BE2C (cell line): ENCODE measurements around the gene C3orf33. TPM values are rescaled to one million over a fixed set of nuclear protein-coding genes. Genes with fewer than 3 reads are reported as not detected.
"Not testable (repeated sequence)": the region's sequence is repeated elsewhere in the genome, so short reads cannot be mapped to it uniquely, and the experiment has no call there.

Source experiments
- DNase-seq: peaks from one replicate; pipeline ENCODE4 v3.0.0-alpha.2; 2020
- H3K27me3 ChIP-seq: fragments of 250-450 bp; sonication (Bioruptor Pico); 2 replicates; pipeline ENCODE4 v1.5.1; 2020; ENCODE audit warnings: mild to moderate bottlenecking
- H3K36me3 ChIP-seq: fragments of 250-450 bp; sonication (Bioruptor Pico); 2 replicates; pipeline ENCODE4 v1.5.1; 2020; ENCODE audit warnings: mild to moderate bottlenecking
- H3K4me1 ChIP-seq: fragments of 250-450 bp; sonication (Bioruptor Pico); 2 replicates; pipeline ENCODE4 v1.5.1; 2020
- H3K4me3 ChIP-seq: 2 replicates; pipeline ENCODE4 v1.5.1; 2011; ENCODE audit warnings: low read depth, low read length
- H3K9me3 ChIP-seq: fragments of 250-450 bp; sonication (Bioruptor Pico); 2 replicates; pipeline ENCODE4 v1.5.1; 2020
- CTCF ChIP-seq: IDR thresholded peaks from 2 replicates; pipeline ENCODE4 v1.5.1; 2012; ENCODE audit warnings: mild to moderate bottlenecking, low read depth, low read length
- polyA plus RNA-seq: library from polyadenylated mRNA; unstranded; fragments of >200 nt; gene quantifications from one replicate; pipeline ENCODE4 v1.2.1, GENCODE V29; 2012; ENCODE audit warnings: low read depth, missing spikeins; ENCODE audit not compliant: insufficient read length, insufficient read depth

The C3orf33 gene
- polyA plus RNA-seq: 3.3 TPM

- H3K4me3 ChIP-seq: peak within 1 kb of the TSS; percentile 79
- TF ChIP-seq CTCF: peak; percentile 72
- peak; percentile 81 for DNase-seq
- no peaks in the 10 kb centered on the region for H3K9me3 ChIP-seq
- no peaks in the 10 kb centered on the region for H3K27me3 ChIP-seq
- no peaks in the 10 kb centered on the region for H3K36me3 ChIP-seq
- H3K4me1 ChIP-seq: no peaks in the 10 kb centered on the region
Observed at GRCh38 chr3:155805802-155806618, at the start of gene C3orf33. TSS of gene C3orf33 (minus strand) at chr3:155806278. CDS start at chr3:155806252, 26 bp downstream.

- no peak for TF ChIP-seq CTCF
- H3K36me3 ChIP-seq: no peaks in the 10 kb centered on the region
- H3K27me3 ChIP-seq: no peaks in the 10 kb centered on the region
- peak within 1 kb of the TSS; percentile 97 for H3K4me3 ChIP-seq
- H3K9me3 ChIP-seq: no peaks in the 10 kb centered on the region
- DNase-seq: peak; percentile 98
- H3K4me1 ChIP-seq: peaks cover 4% of the 10 kb centered on the region; the same call in 1 of the 2 replicates
Observed at GRCh38 chr3:155854141-155854940, 48.3 kb upstream of the C3orf33 start, which contains the start of gene SLC33A1. TSS of gene SLC33A1 (minus strand) at chr3:155854427. CDS start at chr3:155853997, 430 bp downstream.

GRCh38 chr3:155853214-155854140 lies 47.4 kb upstream of the C3orf33 start:
- Histone ChIP-seq H3K4me1 (peaks cover 4% of the 10 kb centered on the region; the same call in 1 of the 2 replicates), H3K27me3 (no peaks in the 10 kb centered on the region), H3K36me3 (no peaks in the 10 kb centered on the region), H3K9me3 (no peaks in the 10 kb centered on the region), H3K4me3 (peak overlapping the region; percentile 97)
- TF ChIP-seq CTCF: peak; percentile 13; the same call in 1 of the 2 replicates
- peak; percentile 41 for DNase-seq

- no peak for TF ChIP-seq CTCF
- Histone ChIP-seq H3K9me3 (no peaks in the 10 kb centered on the region), H3K4me3 (peak overlapping the region; percentile 97), H3K36me3 (no peaks in the 10 kb centered on the region; the same call in 1 of the 2 replicates), H3K27me3 (no peaks in the 10 kb centered on the region), H3K4me1 (peaks cover 4% of the 10 kb centered on the region; the same call in 1 of the 2 replicates)
- no peak for DNase-seq
Observed at GRCh38 chr3:155852341-155852740, 46.3 kb upstream of the C3orf33 start.

GRCh38 chr3:155849404-155849803 lies 43.3 kb upstream of the C3orf33 start:
- not testable (repeated sequence) for H3K36me3 ChIP-seq, H3K4me1 ChIP-seq, H3K27me3 ChIP-seq, H3K4me3 ChIP-seq, DNase-seq, H3K9me3 ChIP-seq

GRCh38 chr3:155847993-155848392 lies 41.9 kb upstream of the C3orf33 start:
- TF ChIP-seq CTCF: no peak
- H3K4me3 ChIP-seq: no peak overlapping the region
- H3K36me3 ChIP-seq: peaks cover 5% of the 10 kb centered on the region; the same call in 1 of the 2 replicates
- H3K4me1 ChIP-seq: peaks cover 4% of the 10 kb centered on the region; the same call in 1 of the 2 replicates
- H3K27me3 ChIP-seq: no peaks in the 10 kb centered on the region
- DNase-seq: no peak
- H3K9me3 ChIP-seq: no peaks in the 10 kb centered on the region
